ENCODE data around the gene CHD6.

DNA sequence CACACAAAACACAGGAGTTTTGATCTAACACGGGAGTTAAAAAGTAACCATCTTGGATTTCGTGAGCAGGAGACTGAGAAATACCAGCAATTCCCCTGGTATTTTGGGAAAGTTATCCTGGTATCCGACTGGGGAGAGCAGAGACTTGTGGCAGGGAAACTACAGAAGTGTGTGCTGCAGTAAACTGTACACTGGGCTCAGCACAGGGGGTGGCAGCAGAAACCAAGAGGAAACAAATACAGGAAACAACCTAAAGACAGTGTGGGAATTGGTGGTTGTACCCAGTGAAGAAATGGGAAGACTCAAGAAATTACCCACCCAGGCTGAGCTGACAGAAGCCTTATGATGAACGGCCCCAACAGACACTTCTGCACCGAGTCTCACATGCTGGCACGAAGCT lies 109.8 kb downstream of the CHD6 start:
- TF ChIP-seq ZNF830 (tag by site-specific recombination; IDR thresholded peaks at IDR 0.05; ENCODE audit: low read depth), result no peak
- TF ChIP-seq ZFP41 (tag by site-specific recombination; IDR thresholded peaks at IDR 0.05; ENCODE audit: borderline replicate concordance), result no peak
- TF ChIP-seq ZNF747 (tag by site-specific recombination; IDR thresholded peaks at IDR 0.05), result no peak
- TF ChIP-seq ZNF114 (tag by site-specific recombination; IDR thresholded peaks at IDR 0.05), result no peak
